Stimulated activated CD4-positive, alpha-beta T cell treated with anti-CD3 and anti-CD28 coated beads, Interleukin-1b, Interleukin-23, amount 100 ng/mL, for 24 hours (primary cell): ENCODE measurements around the gene NXN.

Experiments used
- DNase-seq, 4 experiments: peaks; one replicate each; pipeline ENCODE4 v3.0.0-alpha.2; 2020; ENCODE audit warnings: low read depth in 4 of 4, low spot score in 1 of 4

Gene NXN

GRCh38 chr17:979539-980405 lies at the start of gene NXN:
Gene NXN (minus strand): TSS chr17:979776.
- peak; percentile 79 to 92 (median 84) for DNase-seq

GRCh38 chr17:1027044-1027443 lies 47.5 kb upstream of the NXN start:
- no peak for DNase-seq

- DNase-seq: no peak
Observed at GRCh38 chr17:1026599-1026975, 47.0 kb upstream of the NXN start.

GRCh38 chr17:1025733-1026598 lies 46.4 kb upstream of the NXN start:
- DNase-seq: no peak

- no peak for DNase-seq
Observed at GRCh38 chr17:1024076-1024475, 44.5 kb upstream of the NXN start.

GRCh38 chr17:1022278-1023024 lies 42.9 kb upstream of the NXN start:
- DNase-seq: no peak

- DNase-seq: no peak
Observed at GRCh38 chr17:1021147-1021546, 41.6 kb upstream of the NXN start.

- no peak for DNase-seq
Observed at GRCh38 chr17:1019451-1019850, 39.9 kb upstream of the NXN start.

- DNase-seq: no peak
Observed at GRCh38 chr17:1018547-1018946, 39.0 kb upstream of the NXN start.

- no peak for DNase-seq
Observed at GRCh38 chr17:1013729-1014090, 34.1 kb upstream of the NXN start.

- DNase-seq: no peak
Observed at GRCh38 chr17:1012823-1013728, 33.5 kb upstream of the NXN start.

GRCh38 chr17:1011760-1012735 lies 32.5 kb upstream of the NXN start:
- DNase-seq: no peak

GRCh38 chr17:1011138-1011537 lies 31.6 kb upstream of the NXN start:
- DNase-seq: no peak

- no peak for DNase-seq
Observed at GRCh38 chr17:1010586-1010985, 31.0 kb upstream of the NXN start.

- DNase-seq: no peak
Observed at GRCh38 chr17:1010086-1010450, 30.5 kb upstream of the NXN start.

- no peak for DNase-seq
Observed at GRCh38 chr17:1009229-1010085, 29.9 kb upstream of the NXN start.

- no peak for DNase-seq
Observed at GRCh38 chr17:1008008-1008761, 28.6 kb upstream of the NXN start.
